ENCODE measurements around the gene RAB7B. TPM values are rescaled to one million over a fixed set of nuclear protein-coding genes. Genes with fewer than 3 reads are reported as not detected.
A peak's percentile ranks its signal among the peaks of the same experiment; 100 is the strongest.

Gene RAB7B
- total and polyA plus RNA-seq, 2 donors from 2014 or later, result 0.73 to 2.0 TPM

- no peak for DNase-seq
- Histone ChIP-seq H3K4me3 (ENCODE audit: low read length in 3 of 3) (no peak overlapping the region), H3K36me3 (ENCODE audit: control insufficient read depth in 2 of 3, insufficient read depth in 3 of 3, low read length in 3 of 3) (peaks cover 0 to 5% (median 0%) of the 10 kb centered on the region in 3 donors), H3K27me3 (ENCODE audit: control insufficient read depth, insufficient read depth, low read length) (no peaks in the 10 kb centered on the region), H3K27ac (ENCODE audit: low read depth in 2 of 2, low read length in 2 of 2) (no peak overlapping the region), H3K9me3 (ENCODE audit: control insufficient read depth in 2 of 3, insufficient read depth in 1 of 3, low read length in 3 of 3) (peaks cover 0 to 7% (median 0%) of the 10 kb centered on the region in 3 donors), H3K4me1 (ENCODE audit: control insufficient read depth in 2 of 3, insufficient read depth in 2 of 3, low read depth in 1 of 3, low read length in 3 of 3) (peaks cover 0 to 2% (median 0%) of the 10 kb centered on the region in 3 donors), H3K9ac (ENCODE audit: low read length in 3 of 3) (no peak overlapping the region)
- intact Hi-C loops (cut with DNase I), result loop anchor here (5.0 kb wide), 2 partner anchors 61 to 186 kb away; no protein-coding TSS in a partner anchor
- TF ChIP-seq CTCF (IDR thresholded peaks at IDR 0.05; ENCODE audit: borderline replicate concordance, extremely low read depth, insufficient read depth), result no peak
- FAIRE-seq, result no peak
Measured at GRCh38 chr1:205978676-205979075, 24.5 kb downstream of the RAB7B start.

GRCh38 chr1:205977402-205978014, 25.7 kb downstream of the RAB7B start:
- H3K36me3 ChIP-seq (ENCODE audit: control insufficient read depth in 2 of 3, insufficient read depth in 3 of 3, low read length in 3 of 3), result peaks cover 0 to 8% (median 0%) of the 10 kb centered on the region in 3 donors
- peak; percentile 98 for TF ChIP-seq CTCF (IDR thresholded peaks at IDR 0.05; ENCODE audit: borderline replicate concordance, extremely low read depth, insufficient read depth)
- H3K27ac ChIP-seq (ENCODE audit: low read depth in 2 of 2, low read length in 2 of 2), result no peak overlapping the region
- FAIRE-seq, result no peak
- H3K4me1 ChIP-seq (ENCODE audit: control insufficient read depth in 2 of 3, insufficient read depth in 2 of 3, low read depth in 1 of 3, low read length in 3 of 3), result peaks cover 0 to 5% (median 0%) of the 10 kb centered on the region in 3 donors
- no peak overlapping the region for H3K9ac ChIP-seq (ENCODE audit: low read length in 3 of 3)
- peak; percentile 78 to 88 (median 82) for DNase-seq
- H3K27me3 ChIP-seq (ENCODE audit: control insufficient read depth, insufficient read depth, low read length), result no peaks in the 10 kb centered on the region
- H3K9me3 ChIP-seq (ENCODE audit: control insufficient read depth in 2 of 3, insufficient read depth in 1 of 3, low read length in 3 of 3), result peaks cover 0 to 13% (median 0%) of the 10 kb centered on the region in 3 donors
- intact Hi-C loops (cut with DNase I), result loop anchor here (5.0 kb wide), 2 partner anchors 60 to 185 kb away; no protein-coding TSS in a partner anchor
- H3K4me3 ChIP-seq (ENCODE audit: low read length in 3 of 3), result no peak overlapping the region

GRCh38 chr1:205976708-205977401, 26.3 kb downstream of the RAB7B start:
- Histone ChIP-seq H3K27me3 (ENCODE audit: control insufficient read depth, insufficient read depth, low read length) (no peaks in the 10 kb centered on the region), H3K9me3 (ENCODE audit: control insufficient read depth in 2 of 3, insufficient read depth in 1 of 3, low read length in 3 of 3) (peaks cover 0 to 13% (median 0%) of the 10 kb centered on the region in 3 donors), H3K9ac (ENCODE audit: low read length in 3 of 3) (no peak overlapping the region), H3K27ac (ENCODE audit: low read depth in 2 of 2, low read length in 2 of 2) (no peak overlapping the region), H3K36me3 (ENCODE audit: control insufficient read depth in 2 of 3, insufficient read depth in 3 of 3, low read length in 3 of 3) (peaks cover 0 to 8% (median 0%) of the 10 kb centered on the region in 3 donors), H3K4me3 (ENCODE audit: low read length in 3 of 3) (no peak overlapping the region), H3K4me1 (ENCODE audit: control insufficient read depth in 2 of 3, insufficient read depth in 2 of 3, low read depth in 1 of 3, low read length in 3 of 3) (peaks cover 0 to 5% (median 0%) of the 10 kb centered on the region in 3 donors)
- DNase-seq (peak in 4 of 5 donors; percentile 65 to 79 (median 76)), FAIRE-seq (no peak)
- no peak for TF ChIP-seq CTCF (IDR thresholded peaks at IDR 0.05; ENCODE audit: borderline replicate concordance, extremely low read depth, insufficient read depth)
- intact Hi-C loops (cut with DNase I), result loop anchor here (5.0 kb wide), 2 partner anchors 60 to 185 kb away; no protein-coding TSS in a partner anchor

Data from kidney (tissue), 14 donors.